Measurements from ENCODE around the gene STOML1.

The STOML1 gene

GRCh38 chr15:73972984-73973682 lies 19.0 kb downstream of the STOML1 start:
- TF ChIP-seq CTCF (IDR thresholded peaks at IDR 0.05; ENCODE audit: control insufficient read depth, insufficient read depth, low read depth, low read length, missing control alignments), result peak; percentile 91
- no peak for DNase-seq (ENCODE audit: low read depth)

GRCh38 chr15:73969151-73969759 lies 22.8 kb downstream of the STOML1 start:
- TF ChIP-seq CTCF (IDR thresholded peaks at IDR 0.05; ENCODE audit: control insufficient read depth, insufficient read depth, low read depth, low read length, missing control alignments), result no peak
- no peak for DNase-seq (ENCODE audit: low read depth)

More at GRCh38 chr15:73972984-73973682, 19.0 kb downstream of the STOML1 start:
- no peak overlapping the region for H3K4me3 ChIP-seq (ENCODE audit: control insufficient read depth, low read depth, low read length)

GRCh38 chr15:73968461-73968860 lies 23.6 kb downstream of the STOML1 start:
- no peak for DNase-seq (ENCODE audit: low read depth)
- no peak overlapping the region for H3K4me3 ChIP-seq (ENCODE audit: control insufficient read depth, low read depth, low read length)
- TF ChIP-seq CTCF (IDR thresholded peaks at IDR 0.05; ENCODE audit: control insufficient read depth, insufficient read depth, low read depth, low read length, missing control alignments), result no peak

More at GRCh38 chr15:73969151-73969759, 22.8 kb downstream of the STOML1 start:
- no peak overlapping the region for H3K4me3 ChIP-seq (ENCODE audit: control insufficient read depth, low read depth, low read length)

GRCh38 chr15:73965758-73966113 lies 26.4 kb downstream of the STOML1 start:
- no peak for TF ChIP-seq CTCF (IDR thresholded peaks at IDR 0.05; ENCODE audit: control insufficient read depth, insufficient read depth, low read depth, low read length, missing control alignments)
- H3K4me3 ChIP-seq (ENCODE audit: control insufficient read depth, low read depth, low read length), result no peak overlapping the region

GRCh38 chr15:73965094-73965757 lies 26.9 kb downstream of the STOML1 start:
- no peak overlapping the region for H3K4me3 ChIP-seq (ENCODE audit: control insufficient read depth, low read depth, low read length)
- TF ChIP-seq CTCF (IDR thresholded peaks at IDR 0.05; ENCODE audit: control insufficient read depth, insufficient read depth, low read depth, low read length, missing control alignments), result no peak
- no peak for DNase-seq (ENCODE audit: low read depth)

More at GRCh38 chr15:73965758-73966113, 26.4 kb downstream of the STOML1 start:
- DNase-seq (ENCODE audit: low read depth), result no peak

- no peak overlapping the region for H3K4me3 ChIP-seq (ENCODE audit: control insufficient read depth, low read depth, low read length)
- no peak for DNase-seq (ENCODE audit: low read depth)
- peak; percentile 98 for TF ChIP-seq CTCF (IDR thresholded peaks at IDR 0.05; ENCODE audit: control insufficient read depth, insufficient read depth, low read depth, low read length, missing control alignments)
Measured at GRCh38 chr15:73964736-73965093, 27.4 kb downstream of the STOML1 start.

Data from AG09309 (cell line).